Non-pigmented ciliary epithelial cell (primary cell): Measurements from ENCODE around the gene OLFM2.

Source experiments
- DNase-seq: peaks from one replicate; pipeline ENCODE4 v3.0.0-alpha.2; 2010; ENCODE audit warnings: low read depth

Gene OLFM2

GRCh38 chr19:9906475-9907087, 29.7 kb downstream of the OLFM2 start:
- no peak for DNase-seq

GRCh38 chr19:9903336-9903735, 33.0 kb downstream of the OLFM2 start:
- DNase-seq = no peak

GRCh38 chr19:9901642-9902041, 34.7 kb downstream of the OLFM2 start:
- no peak for DNase-seq

GRCh38 chr19:9901020-9901419, 35.3 kb downstream of the OLFM2 start:
- DNase-seq = no peak

- no peak for DNase-seq
Observed at GRCh38 chr19:9891609-9892373, 44.5 kb downstream of the OLFM2 start.

- DNase-seq = no peak
Observed at GRCh38 chr19:9885077-9885552, 51.2 kb downstream of the OLFM2 start.

- DNase-seq = no peak
Observed at GRCh38 chr19:9883764-9884163, 52.6 kb downstream of the OLFM2 start.

GRCh38 chr19:9883231-9883758, 53.0 kb downstream of the OLFM2 start:
- no peak for DNase-seq

- no peak for DNase-seq
Observed at GRCh38 chr19:9881720-9882119, 54.6 kb downstream of the OLFM2 start.

- DNase-seq = no peak
Observed at GRCh38 chr19:9878511-9879196, 57.7 kb downstream of the OLFM2 start.

- no peak for DNase-seq
Observed at GRCh38 chr19:9877780-9878510, 58.4 kb downstream of the OLFM2 start.

- no peak for DNase-seq
Observed at GRCh38 chr19:9875796-9876195, 60.5 kb downstream of the OLFM2 start.

- no peak for DNase-seq
Observed at GRCh38 chr19:9875031-9875627, 61.2 kb downstream of the OLFM2 start.

GRCh38 chr19:9872618-9873242, 63.6 kb downstream of the OLFM2 start:
- DNase-seq = no peak

- no peak for DNase-seq
Observed at GRCh38 chr19:9871626-9872338, 64.5 kb downstream of the OLFM2 start.

GRCh38 chr19:9868983-9869617, 67.2 kb downstream of the OLFM2 start:
- DNase-seq = no peak

GRCh38 chr19:9865732-9866501, 70.4 kb downstream of the OLFM2 start:
- no peak for DNase-seq

- no peak for DNase-seq
Observed at GRCh38 chr19:9863759-9864158, 72.6 kb downstream of the OLFM2 start.

- DNase-seq = no peak
Observed at GRCh38 chr19:9862938-9863337, 73.4 kb downstream of the OLFM2 start.
